Body of pancreas (tissue), 4 donors: ENCODE measurements around the gene GTF2A2.

Experiments
- CTCF ChIP-seq, 7 experiments: fragments of 450-650 bp in 4 of 7; fragments of 200-600 bp in 3 of 7; sonication (generic) in 3 of 7; IDR thresholded peaks; one replicate each; pipeline ENCODE4 v1.5.1; 2016 to 2019; ENCODE audit warnings: antibody characterized with exemption in 7 of 7
- POLR2A ChIP-seq, 3 donors: fragments of 450-650 bp; IDR thresholded peaks; one replicate each; pipeline ENCODE4 v1.6.1; 2016; ENCODE audit warnings: antibody characterized with exemption in 3 of 3, mild to moderate bottlenecking in 2 of 3

- no peak for TF ChIP-seq CTCF (IDR thresholded peaks at IDR 0.05)
- TF ChIP-seq POLR2A (IDR thresholded peaks at IDR 0.05), result no peak
Measured at GRCh38 chr15:59632714-59633113, 24.6 kb downstream of the GTF2A2 start.
